Endothelial cell of umbilical vein (primary cell): ENCODE data around the gene TBC1D24. TPM values are rescaled to one million over a fixed set of nuclear protein-coding genes. Genes with fewer than 3 reads are reported as not detected.

ENCODE experiments used
- BruUV-seq: library from RNA; stranded (reverse); fragments of 400-500 nt; replicated peaks from 2 replicates; lab custom pipeline; 2021; lab: Mats Ljungman, UMichigan
- CTCF ChIA-PET: fragments of 300-600, 350-600 bp; sonication (Branson Sonifier 250); formaldehyde crosslinking; loops from one replicate; lab custom pipeline; 2021; ENCODE audit warnings: antibody characterized with exemption, inconsistent platforms; lab: Charles Lee
- POLR2A ChIA-PET: fragments of 300-600, 350-600 bp; sonication (Branson Sonifier 250); formaldehyde crosslinking; loops from one replicate; lab custom pipeline; 2021; ENCODE audit warnings: antibody characterized with exemption, inconsistent platforms; lab: Charles Lee
- DNase-seq: peaks from one replicate; pipeline ENCODE4 v3.0.0-alpha.2; 2011; ENCODE audit warnings: low read depth, low spot score
- FAIRE-seq: peaks from 2 replicates; lab custom pipeline; 2011; peaks lifted over from hg19 to GRCh38; lab: Jason Lieb, UNC
- H2AFZ ChIP-seq: 2 replicates; pipeline ENCODE4 v1.6.0; 2012; ENCODE audit warnings: low read depth, low read length, control low read depth, inconsistent platforms
- H3K27ac ChIP-seq: 2 replicates; pipeline ENCODE4 v1.5.1; 2011; ENCODE audit warnings: low read depth, mild to moderate bottlenecking, control low read depth, low read length, moderate library complexity; ENCODE audit not compliant: insufficient read depth
- H3K27me3 ChIP-seq, 2 experiments: 2 replicates each; pipeline versions ENCODE4 v1.6.0 to v1.6.1; 2011; ENCODE audit warnings: low read length in 2 of 2, mixed read lengths in 1 of 2; ENCODE audit not compliant: control insufficient read depth in 2 of 2, insufficient read depth in 2 of 2
- H3K36me3 ChIP-seq, 2 experiments: 2 replicates in 1 of 2; 3 replicates in 1 of 2; pipeline ENCODE4 v1.5.1; 2011; ENCODE audit warnings: low read length in 2 of 2, mild to moderate bottlenecking in 1 of 2, moderate library complexity in 1 of 2; ENCODE audit not compliant: control insufficient read depth in 2 of 2, insufficient read depth in 2 of 2; ENCODE audit errors: extremely low read depth in 1 of 2
- H3K4me1 ChIP-seq: 3 replicates; pipeline ENCODE4 v1.5.1; 2011; ENCODE audit warnings: mild to moderate bottlenecking, low read length; ENCODE audit not compliant: control insufficient read depth, insufficient read depth; ENCODE audit errors: extremely low read depth
- H3K4me2 ChIP-seq: 2 replicates; pipeline ENCODE4 v1.6.1; 2011; ENCODE audit warnings: low read length, control low read depth, mixed read lengths; ENCODE audit not compliant: insufficient read depth
- H3K4me3 ChIP-seq, 3 experiments: fragments of 200-600 bp in 1 of 3; sonication (generic), shearing (Covaris generic) in 1 of 3; replicated peaks in 1 of 3; 2 replicates each; pipeline ENCODE4 v1.5.1; 2011 to 2016; ENCODE audit warnings: control low read depth in 3 of 3, low read length in 3 of 3, mild to moderate bottlenecking in 2 of 3, inconsistent platforms in 1 of 3, low read depth in 1 of 3, moderate library complexity in 1 of 3; ENCODE audit not compliant: insufficient read depth in 1 of 3
- H3K79me2 ChIP-seq: 2 replicates; pipeline ENCODE4 v1.6.0; 2012; ENCODE audit warnings: low read length, inconsistent platforms; ENCODE audit not compliant: control insufficient read depth, insufficient read depth
- H3K9ac ChIP-seq: replicated peaks from 2 replicates; pipeline ENCODE3; 2011; ENCODE audit warnings: low read length, control low read depth; ENCODE audit not compliant: insufficient read depth; ENCODE audit errors: extremely low read depth
- H3K9me1 ChIP-seq: replicated peaks from 3 replicates; pipeline ENCODE4 v1.6.0; 2011; ENCODE audit warnings: mild to moderate bottlenecking, low read length; ENCODE audit not compliant: control insufficient read depth, insufficient read depth; ENCODE audit errors: extremely low read depth
- H3K9me3 ChIP-seq: replicated peaks from 2 replicates; pipeline ENCODE4 v1.5.1; 2012; ENCODE audit warnings: low read length, inconsistent platforms; ENCODE audit not compliant: control insufficient read depth, insufficient read depth
- H4K20me1 ChIP-seq: replicated peaks from 2 replicates; pipeline ENCODE3; 2011; ENCODE audit warnings: mild to moderate bottlenecking, low read length; ENCODE audit not compliant: control insufficient read depth, insufficient read depth; ENCODE audit errors: extremely low read depth
- EZH2 ChIP-seq: IDR thresholded peaks from 2 replicates; pipeline ENCODE4 v1.6.1; 2012; ENCODE audit warnings: borderline replicate concordance, low read depth, mild to moderate bottlenecking, moderate library complexity, low read length, inconsistent platforms; ENCODE audit not compliant: severe bottlenecking
- FOS ChIP-seq: IDR thresholded peaks from 2 replicates; pipeline ENCODE4 v1.6.1; 2011; ENCODE audit warnings: mild to moderate bottlenecking, low read length, moderate library complexity, borderline replicate concordance; ENCODE audit not compliant: insufficient read depth
- GATA2 ChIP-seq: IDR thresholded peaks from 2 replicates; pipeline ENCODE4 v1.7.0; 2011; ENCODE audit warnings: low read depth, mild to moderate bottlenecking, moderate library complexity, mixed read lengths, low read length; ENCODE audit not compliant: insufficient read length, insufficient read depth
- JUN ChIP-seq: IDR thresholded peaks from 2 replicates; pipeline ENCODE4 v1.6.1; 2011; ENCODE audit warnings: borderline replicate concordance, low read depth; ENCODE audit not compliant: insufficient read length, insufficient read depth
- MYC ChIP-seq: IDR thresholded peaks from one replicate; pipeline ENCODE4 v1.6.1; 2011; ENCODE audit warnings: mild to moderate bottlenecking, low read depth, low read length
- POLR2A ChIP-seq: IDR thresholded peaks from 2 replicates; pipeline ENCODE4 v1.6.1; 2012; ENCODE audit warnings: low read depth, mild to moderate bottlenecking, control low read depth, low read length
- POLR2AphosphoS5 ChIP-seq: IDR thresholded peaks from 2 replicates; pipeline ENCODE4 v1.6.1; 2012; ENCODE audit warnings: low read depth, mild to moderate bottlenecking, control low read depth, low read length, moderate library complexity; ENCODE audit not compliant: insufficient read depth
- dilution Hi-C: fragments of 300-500 bp; cut with MboI; formaldehyde crosslinking; loops from one replicate; pipeline ENCODE4 v1.15.0; 2019; ENCODE audit warnings: low sequenced_read_pairs; ENCODE audit not compliant: extremely low pct_ligation_motif_present
- intact Hi-C: fragments of 100-400 bp; cut with micrococcal nuclease; formaldehyde crosslinking; loops from one replicate; pipeline ENCODE4 v1.10.0; 2022
- polyA plus RNA-seq, 4 experiments: library from polyadenylated mRNA; depleted of rRNA in 3 of 4; stranded (reverse) in 3 of 4; unstranded in 1 of 4; fragments of >200 nt; gene quantifications; 2 replicates each; pipeline versions ENCODE4 v1.2.1 to v1.2.3, GENCODE V29; 2011 to 2012; ENCODE audit warnings: missing spikeins in 1 of 4
- total RNA-seq: library from RNA; stranded (reverse); gene quantifications from 2 replicates; pipeline ENCODE4 v1.2.3, GENCODE V29; 2021
- TF ChIP-seq, protein P1 (sequence below): IDR thresholded peaks from 2 replicates; pipeline ENCODE4 v1.6.1; 2011; ENCODE audit not compliant: insufficient read depth, insufficient read length
- TF ChIP-seq, protein P2 (sequence below), 2 donors: IDR thresholded peaks; 1 replicate in 1 of 2; 2 replicates in 1 of 2; pipeline ENCODE4 v1.5.1; 2011; ENCODE audit warnings: low read length in 2 of 2, mild to moderate bottlenecking in 2 of 2, moderate library complexity in 2 of 2, control low read depth in 1 of 2, inconsistent platforms in 1 of 2, low read depth in 1 of 2; ENCODE audit not compliant: insufficient read depth in 1 of 2; ENCODE audit errors: extremely low read depth in 1 of 2

The TBC1D24 gene
- total and polyA plus RNA-seq, 2 donors (not counting 3 experiments of a cell fraction or from before 2014, with no cell fraction given): 8.1 to 22.8 TPM

DNA sequence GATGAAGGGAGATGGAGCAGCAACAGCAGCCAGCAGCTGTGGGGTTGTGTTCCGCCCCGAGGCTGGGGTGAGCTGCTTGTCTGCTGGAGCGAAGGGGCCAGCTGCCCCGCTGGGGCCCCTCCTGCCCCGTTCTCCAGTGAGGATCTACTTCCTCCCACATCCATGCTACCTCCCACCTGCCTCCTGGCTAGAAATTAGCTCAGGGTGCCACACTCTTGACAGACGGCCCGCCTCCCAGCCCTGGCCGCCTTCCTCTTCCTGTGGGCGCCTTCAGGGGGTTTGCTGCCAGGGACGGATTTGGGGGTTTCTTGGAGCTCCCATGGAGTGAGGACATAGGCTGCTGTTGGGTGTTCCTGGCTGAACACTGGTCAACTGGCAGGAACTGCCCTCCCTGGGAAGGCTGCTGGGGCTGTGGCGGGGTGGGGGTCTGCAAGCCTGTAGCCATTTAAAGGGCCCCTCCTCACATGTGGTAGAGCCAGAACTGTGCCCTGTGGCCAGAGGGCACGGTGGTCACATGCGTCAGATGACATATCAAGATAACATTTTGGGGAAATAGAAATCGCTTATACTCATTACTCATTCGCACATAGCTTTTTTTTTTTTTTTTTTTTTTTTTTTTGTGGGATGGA, 13.1 kb downstream of the TBC1D24 start:
- Histone ChIP-seq H3K4me2 (no peak overlapping the region), H3K4me1 (no peaks in the 10 kb centered on the region), H2AFZ (no peak overlapping the region), H3K9me3 (no peaks in the 10 kb centered on the region), H3K27ac (no peak overlapping the region), H3K9me1 (no peaks in the 10 kb centered on the region), H3K9ac (no peak overlapping the region), H4K20me1 (no peaks in the 10 kb centered on the region), H3K4me3 (no peak overlapping the region), H3K27me3 (no peaks in the 10 kb centered on the region), H3K36me3 (no peaks in the 10 kb centered on the region), H3K79me2 (peaks cover 6% of the 10 kb centered on the region)
- no peak for TF ChIP-seq MYC
- no peak for TF ChIP-seq GATA2
- TF ChIP-seq, protein P1, sequence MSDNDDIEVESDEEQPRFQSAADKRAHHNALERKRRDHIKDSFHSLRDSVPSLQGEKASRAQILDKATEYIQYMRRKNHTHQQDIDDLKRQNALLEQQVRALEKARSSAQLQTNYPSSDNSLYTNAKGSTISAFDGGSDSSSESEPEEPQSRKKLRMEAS: no peak
- no peak for TF ChIP-seq JUN
- TF ChIP-seq, protein P2, sequence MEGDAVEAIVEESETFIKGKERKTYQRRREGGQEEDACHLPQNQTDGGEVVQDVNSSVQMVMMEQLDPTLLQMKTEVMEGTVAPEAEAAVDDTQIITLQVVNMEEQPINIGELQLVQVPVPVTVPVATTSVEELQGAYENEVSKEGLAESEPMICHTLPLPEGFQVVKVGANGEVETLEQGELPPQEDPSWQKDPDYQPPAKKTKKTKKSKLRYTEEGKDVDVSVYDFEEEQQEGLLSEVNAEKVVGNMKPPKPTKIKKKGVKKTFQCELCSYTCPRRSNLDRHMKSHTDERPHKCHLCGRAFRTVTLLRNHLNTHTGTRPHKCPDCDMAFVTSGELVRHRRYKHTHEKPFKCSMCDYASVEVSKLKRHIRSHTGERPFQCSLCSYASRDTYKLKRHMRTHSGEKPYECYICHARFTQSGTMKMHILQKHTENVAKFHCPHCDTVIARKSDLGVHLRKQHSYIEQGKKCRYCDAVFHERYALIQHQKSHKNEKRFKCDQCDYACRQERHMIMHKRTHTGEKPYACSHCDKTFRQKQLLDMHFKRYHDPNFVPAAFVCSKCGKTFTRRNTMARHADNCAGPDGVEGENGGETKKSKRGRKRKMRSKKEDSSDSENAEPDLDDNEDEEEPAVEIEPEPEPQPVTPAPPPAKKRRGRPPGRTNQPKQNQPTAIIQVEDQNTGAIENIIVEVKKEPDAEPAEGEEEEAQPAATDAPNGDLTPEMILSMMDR (IDR thresholded peaks at IDR 0.05; ENCODE audit: extremely low read depth in 1 of 2, insufficient read depth in 1 of 2, low read depth in 1 of 2, low read length in 2 of 2): no peak
- TF ChIP-seq POLR2AphosphoS5: no peak
- TF ChIP-seq POLR2A: no peak
- no peak for TF ChIP-seq EZH2
- no peak for TF ChIP-seq FOS
- DNase-seq (no peak), FAIRE-seq (no peak)
- ChIA-PET POLR2A (no interaction called here), CTCF (interaction anchor here (2.4 kb wide), 1 partner anchor 13 kb away, joined by 14 read pairs; no protein-coding TSS in a partner anchor)
- dilution Hi-C loops (no loop called here), intact Hi-C loops (no loop called here)
- no TSS peak for BruUV-seq
